GM23338 (cell line): ENCODE data around the gene GIMAP5. TPM values are rescaled to one million over a fixed set of nuclear protein-coding genes. Genes with fewer than 3 reads are reported as not detected.

ENCODE experiments used
- ATAC-seq: fragments of 200-7000 bp; cut with Tn5 transposase; 3 replicates; pipeline ENCODE4 v1.9.1; 2020
- DNase-seq: peaks from one replicate; pipeline ENCODE4 v3.0.0-alpha.2; 2015; ENCODE audit warnings: low spot score
- H2AFZ ChIP-seq: fragments of 200-600 bp; sonication (generic); 2 replicates; pipeline ENCODE4 v1.8.0; 2016; ENCODE audit warnings: antibody characterized with exemption, mild to moderate bottlenecking, moderate library complexity
- H3F3A ChIP-seq: fragments of 200-600 bp; sonication (generic); replicated peaks from 2 replicates; pipeline ENCODE4 v1.8.0; 2017; ENCODE audit warnings: antibody characterized with exemption, mixed run types, low read depth
- H3K27ac ChIP-seq: fragments of 200-600 bp; sonication (generic); 2 replicates; pipeline ENCODE4 v1.6.1; 2016; ENCODE audit warnings: low read depth
- H3K27me3 ChIP-seq: fragments of 200-600 bp; sonication (generic); 2 replicates; pipeline ENCODE4 v1.8.0; 2016; ENCODE audit warnings: mild to moderate bottlenecking, mixed run types, moderate library complexity; ENCODE audit not compliant: insufficient read depth
- H3K36me3 ChIP-seq: fragments of 200-600 bp; sonication (generic); 2 replicates; pipeline ENCODE4 v1.8.0; 2016; ENCODE audit warnings: mild to moderate bottlenecking; ENCODE audit not compliant: insufficient read depth
- H3K4me1 ChIP-seq: fragments of 200-600 bp; sonication (generic); 2 replicates; pipeline ENCODE4 v1.8.0; 2016; ENCODE audit warnings: mild to moderate bottlenecking, moderate library complexity; ENCODE audit not compliant: insufficient read depth
- H3K4me2 ChIP-seq: fragments of 200-600 bp; sonication (generic); 2 replicates; pipeline ENCODE4 v1.7.1; 2017; ENCODE audit warnings: mixed run types
- H3K4me3 ChIP-seq: fragments of 200-600 bp; sonication (generic); 2 replicates; pipeline ENCODE4 v1.6.1; 2016; ENCODE audit warnings: mixed run types
- H3K79me2 ChIP-seq: fragments of 200-600 bp; sonication (generic); replicated peaks from 2 replicates; pipeline ENCODE4 v1.8.0; 2017; ENCODE audit warnings: mild to moderate bottlenecking; ENCODE audit not compliant: insufficient read depth
- H3K9me2 ChIP-seq: fragments of 200-600 bp; sonication (generic); 2 replicates; pipeline ENCODE4 v1.8.0; 2017; ENCODE audit not compliant: insufficient read depth
- H4K20me1 ChIP-seq: fragments of 200-600 bp; sonication (generic); replicated peaks from 2 replicates; pipeline ENCODE4 v1.8.0; 2017; ENCODE audit warnings: mild to moderate bottlenecking; ENCODE audit not compliant: insufficient read depth
- H3K27ac Mint-ChIP-seq: 2 replicates; pipeline ENCODE4 v1.8.0; 2020; ENCODE audit warnings: inconsistent platforms, mild to moderate bottlenecking, moderate library complexity, mixed read lengths
- H3K27me3 Mint-ChIP-seq: 3 replicates; pipeline ENCODE4 v1.8.0; 2022; ENCODE audit warnings: low read depth, mild to moderate bottlenecking, moderate library complexity, mixed read lengths, inconsistent platforms; ENCODE audit not compliant: insufficient read depth, poor library complexity
- H3K36me3 Mint-ChIP-seq: 3 replicates; pipeline ENCODE4 v1.8.0; 2021; ENCODE audit warnings: low read depth, mild to moderate bottlenecking, inconsistent platforms, moderate library complexity, mixed read lengths
- H3K4me1 Mint-ChIP-seq: 3 replicates; pipeline ENCODE4 v1.8.0; 2020; ENCODE audit warnings: mild to moderate bottlenecking, inconsistent platforms, mixed read lengths
- H3K4me3 Mint-ChIP-seq: 3 replicates; pipeline ENCODE4 v1.8.0; 2021; ENCODE audit warnings: moderate library complexity, mild to moderate bottlenecking, inconsistent platforms, mixed read lengths
- H3K9me3 Mint-ChIP-seq: 3 replicates; pipeline ENCODE4 v1.8.0; 2020; ENCODE audit warnings: moderate library complexity, mild to moderate bottlenecking, inconsistent platforms, mixed read lengths
- CREB1 ChIP-seq: fragments of 250-450 bp; sonication (Bioruptor Pico); IDR thresholded peaks from 2 replicates; pipeline ENCODE4 v1.5.0; 2020; ENCODE audit warnings: low read depth, mild to moderate bottlenecking, moderate library complexity
- CTCF ChIP-seq, 2 experiments: fragments of 200-600 bp in 1 of 2; sonication (generic) in 1 of 2; conservative IDR thresholded peaks; 2 replicates each; pipeline versions ENCODE4 v1.5.1 to v1.6.1; 2016 to 2017; ENCODE audit warnings: antibody characterized with exemption in 2 of 2, low read depth in 2 of 2, mild to moderate bottlenecking in 2 of 2, moderate library complexity in 1 of 2
- ETS1 ChIP-seq: IDR thresholded peaks from 2 replicates; pipeline ENCODE4 v1.6.1; 2016; ENCODE audit warnings: antibody characterized with exemption
- EZH2 ChIP-seq: fragments of 200-600 bp; sonication (generic); IDR thresholded peaks from one replicate; pipeline ENCODE4 v1.8.0; 2017; ENCODE audit warnings: antibody characterized with exemption, mild to moderate bottlenecking, low read depth; ENCODE audit not compliant: unreplicated experiment
- EZH2phosphoT487 ChIP-seq: fragments of 200-600 bp; sonication (generic); IDR thresholded peaks from one replicate; pipeline ENCODE4 v1.8.1; 2018; ENCODE audit warnings: antibody characterized with exemption; ENCODE audit not compliant: unreplicated experiment
- JUNB ChIP-seq: IDR thresholded peaks from one replicate; pipeline ENCODE4 v1.6.1; 2016; ENCODE audit warnings: antibody characterized with exemption; ENCODE audit not compliant: unreplicated experiment
- NANOG ChIP-seq: IDR thresholded peaks from 2 replicates; pipeline ENCODE4 v1.6.1; 2016; ENCODE audit warnings: antibody characterized with exemption, borderline replicate concordance
- POLR2AphosphoS5 ChIP-seq: IDR thresholded peaks from 2 replicates; pipeline ENCODE4 v1.6.1; 2016; ENCODE audit warnings: antibody characterized with exemption, low read depth
- REST ChIP-seq: IDR thresholded peaks from one replicate; pipeline ENCODE4 v1.6.1; 2018; ENCODE audit warnings: antibody characterized with exemption; ENCODE audit not compliant: unreplicated experiment
- STAT1 ChIP-seq: IDR thresholded peaks from one replicate; pipeline ENCODE4 v1.6.1; 2016; ENCODE audit warnings: antibody characterized with exemption; ENCODE audit not compliant: unreplicated experiment
- ZNF114 ChIP-seq: fragments of 250-450 bp; sonication (Bioruptor Pico); IDR thresholded peaks from 2 replicates; pipeline ENCODE4 v1.5.0; 2020; ENCODE audit warnings: mild to moderate bottlenecking, moderate library complexity
- ZNF331 ChIP-seq: fragments of 250-450 bp; sonication (Bioruptor Pico); IDR thresholded peaks from 2 replicates; pipeline ENCODE4 v1.5.0; 2020; ENCODE audit warnings: low read depth, mild to moderate bottlenecking, moderate library complexity
- ZNF462 ChIP-seq: fragments of 250-450 bp; sonication (Bioruptor Pico); IDR thresholded peaks from 2 replicates; pipeline ENCODE4 v1.5.0; 2020; ENCODE audit warnings: mild to moderate bottlenecking, moderate library complexity
- polyA plus RNA-seq: library from polyadenylated mRNA; unstranded; fragments of >200 nt; fragmentation: Nextera tagmentation; extraction: Ambion mirVana; gene quantifications from 2 replicates; pipeline ENCODE4 v1.2.1, GENCODE V29; 2016
- total RNA-seq: library from RNA; depleted of rRNA; stranded (reverse); fragments of >200 nt; shearing (Covaris generic); gene quantifications from 2 replicates; pipeline ENCODE4 v1.2.3, GENCODE V29; 2014

Gene GIMAP5
- total and polyA plus RNA-seq, 2 experiments from 2014 or later: not detected

- Histone ChIP-seq H2AFZ (no peak overlapping the region), H3K4me3 (no peak overlapping the region), H3K4me1 (no peaks in the 10 kb centered on the region), H4K20me1 (peaks cover 1% of the 10 kb centered on the region; the same call in 1 of the 2 replicates), H3K27ac (no peak overlapping the region), H3K36me3 (no peaks in the 10 kb centered on the region), H3F3A (no peaks in the 10 kb centered on the region), H3K79me2 (no peaks in the 10 kb centered on the region), H3K4me2 (no peak overlapping the region), H3K27me3 (peaks cover 100% of the 10 kb centered on the region), H3K9me2 (no peaks in the 10 kb centered on the region)
- TF ChIP-seq CREB1 (CRISPR knock-in tag) (no peak), ZNF462 (no peak), ZNF114 (no peak), ETS1 (no peak), ZNF331 (CRISPR knock-in tag) (no peak), EZH2 (no peak), JUNB (no peak), NANOG (no peak), STAT1 (no peak), EZH2phosphoT487 (no peak), CTCF (conservative IDR thresholded peaks at IDR 0.05; ENCODE audit: low read depth in 2 of 2) (no peak), POLR2AphosphoS5 (no peak), REST (no peak)
- no peak for ATAC-seq
- Mint-ChIP-seq H3K27ac (no peak overlapping the region), H3K27me3 (peaks cover 78% of the 10 kb centered on the region), H3K36me3 (no peaks in the 10 kb centered on the region), H3K4me3 (no peak overlapping the region), H3K9me3 (peaks cover 12% of the 10 kb centered on the region; the same call in 2 of the 3 replicates), H3K4me1 (no peaks in the 10 kb centered on the region)
- no peak for DNase-seq
Measured at GRCh38 chr7:150728609-150729008, 8.6 kb upstream of the GIMAP5 start.
